ENCODE measurements around the gene ZNF423. TPM values are rescaled to one million over a fixed set of nuclear protein-coding genes. Genes with fewer than 3 reads are reported as not detected.

The ZNF423 gene
- total RNA-seq, 1 donor from 2014 or later: 10.7 TPM

DNA sequence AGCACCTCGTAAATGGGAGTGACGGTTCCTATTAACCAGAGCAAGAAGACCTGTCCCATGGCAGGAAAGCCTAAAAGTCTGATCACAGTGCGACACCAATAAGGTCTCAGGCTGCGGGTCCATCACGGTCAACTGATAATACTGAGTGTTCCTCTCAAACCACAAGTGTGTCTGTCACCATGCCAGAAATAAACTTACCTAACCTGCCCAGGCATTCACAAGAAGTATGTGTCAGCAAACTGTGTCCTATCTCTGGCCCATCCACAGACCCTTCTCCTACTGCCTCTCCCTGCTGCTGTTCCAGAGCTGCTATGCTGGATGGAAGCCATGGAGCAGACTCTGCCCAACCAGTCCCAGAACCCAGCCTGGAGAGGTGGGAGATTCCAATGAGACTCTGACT, 73.5 kb downstream of the ZNF423 start:
- H3K4me3 ChIP-seq: no peak overlapping the region
- ATAC-seq (no peak), DNase-seq (no peak)
- intact Hi-C loops (cut with DNase I): no loop called here
- no peak overlapping the region for H3K27ac ChIP-seq
- H3K36me3 ChIP-seq: no peaks in the 10 kb centered on the region
- H3K9me3 ChIP-seq: no peaks in the 10 kb centered on the region
- TF ChIP-seq, protein P1, sequence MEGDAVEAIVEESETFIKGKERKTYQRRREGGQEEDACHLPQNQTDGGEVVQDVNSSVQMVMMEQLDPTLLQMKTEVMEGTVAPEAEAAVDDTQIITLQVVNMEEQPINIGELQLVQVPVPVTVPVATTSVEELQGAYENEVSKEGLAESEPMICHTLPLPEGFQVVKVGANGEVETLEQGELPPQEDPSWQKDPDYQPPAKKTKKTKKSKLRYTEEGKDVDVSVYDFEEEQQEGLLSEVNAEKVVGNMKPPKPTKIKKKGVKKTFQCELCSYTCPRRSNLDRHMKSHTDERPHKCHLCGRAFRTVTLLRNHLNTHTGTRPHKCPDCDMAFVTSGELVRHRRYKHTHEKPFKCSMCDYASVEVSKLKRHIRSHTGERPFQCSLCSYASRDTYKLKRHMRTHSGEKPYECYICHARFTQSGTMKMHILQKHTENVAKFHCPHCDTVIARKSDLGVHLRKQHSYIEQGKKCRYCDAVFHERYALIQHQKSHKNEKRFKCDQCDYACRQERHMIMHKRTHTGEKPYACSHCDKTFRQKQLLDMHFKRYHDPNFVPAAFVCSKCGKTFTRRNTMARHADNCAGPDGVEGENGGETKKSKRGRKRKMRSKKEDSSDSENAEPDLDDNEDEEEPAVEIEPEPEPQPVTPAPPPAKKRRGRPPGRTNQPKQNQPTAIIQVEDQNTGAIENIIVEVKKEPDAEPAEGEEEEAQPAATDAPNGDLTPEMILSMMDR (IDR thresholded peaks at IDR 0.05): no peak
- no peaks in the 10 kb centered on the region for H3K4me1 ChIP-seq
- no peaks in the 10 kb centered on the region for H3K27me3 ChIP-seq (ENCODE audit: low read depth)

DNA sequence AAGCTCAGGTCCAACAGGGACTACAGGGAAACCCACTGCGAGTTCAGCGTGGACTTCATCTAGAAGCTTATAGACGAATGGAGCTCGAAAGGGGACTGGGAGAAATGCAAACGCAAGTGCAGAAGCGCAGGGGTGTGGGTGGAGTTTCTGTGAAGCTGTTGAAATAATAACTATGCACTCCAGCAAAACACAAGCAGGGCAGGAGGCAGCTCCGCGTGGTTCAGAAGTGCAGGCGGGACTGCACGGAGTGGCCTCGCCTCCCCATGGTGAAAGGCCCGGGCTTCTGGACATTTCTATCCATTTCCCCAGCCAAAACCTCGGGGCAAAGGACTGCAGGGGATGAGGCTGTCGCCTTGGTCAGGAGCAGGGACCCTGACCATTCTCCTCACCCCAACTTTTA, 74.5 kb downstream of the ZNF423 start:
- Histone ChIP-seq H3K4me1 (peaks cover 7% of the 10 kb centered on the region), H3K4me3 (no peak overlapping the region), H3K36me3 (no peaks in the 10 kb centered on the region), H3K9me3 (no peaks in the 10 kb centered on the region), H3K27me3 (ENCODE audit: low read depth) (no peaks in the 10 kb centered on the region), H3K27ac (no peak overlapping the region)
- ATAC-seq (peak in 1 of 2 donors; percentile 32), DNase-seq (no peak)
- intact Hi-C loops (cut with DNase I): no loop called here
- TF ChIP-seq, protein P1 (IDR thresholded peaks at IDR 0.05): no peak

DNA sequence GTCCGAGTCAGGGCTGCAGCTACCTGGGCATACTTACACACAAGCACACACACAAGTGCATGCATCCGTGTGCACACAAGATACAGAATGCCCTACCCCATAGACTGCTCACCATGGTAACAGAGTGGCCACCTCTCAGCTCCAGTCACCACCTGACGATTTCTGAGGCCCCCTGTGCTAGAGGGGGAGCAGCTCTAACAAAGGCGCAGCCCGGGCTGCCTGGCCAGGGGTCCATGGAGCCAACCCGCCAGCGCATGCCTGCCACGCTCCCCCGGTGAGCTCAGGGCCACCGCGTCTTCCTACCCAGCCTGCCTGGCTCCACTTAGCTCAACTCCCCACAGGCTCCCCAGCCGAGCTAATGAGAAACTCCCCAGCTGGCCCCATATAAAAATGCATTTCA, 75.5 kb downstream of the ZNF423 start:
- TF ChIP-seq, protein P1 (IDR thresholded peaks at IDR 0.05): no peak
- DNase-seq (no peak), ATAC-seq (no peak)
- H3K27me3 ChIP-seq (ENCODE audit: low read depth): no peaks in the 10 kb centered on the region
- H3K4me3 ChIP-seq: no peak overlapping the region
- no peak overlapping the region for H3K27ac ChIP-seq
- H3K4me1 ChIP-seq: peaks cover 14% of the 10 kb centered on the region
- no peaks in the 10 kb centered on the region for H3K36me3 ChIP-seq
- H3K9me3 ChIP-seq: no peaks in the 10 kb centered on the region
- intact Hi-C loops (cut with DNase I): no loop called here

GRCh38 chr16:49779979-49780378, 75.9 kb downstream of the ZNF423 start:
- ATAC-seq: no peak

DNA sequence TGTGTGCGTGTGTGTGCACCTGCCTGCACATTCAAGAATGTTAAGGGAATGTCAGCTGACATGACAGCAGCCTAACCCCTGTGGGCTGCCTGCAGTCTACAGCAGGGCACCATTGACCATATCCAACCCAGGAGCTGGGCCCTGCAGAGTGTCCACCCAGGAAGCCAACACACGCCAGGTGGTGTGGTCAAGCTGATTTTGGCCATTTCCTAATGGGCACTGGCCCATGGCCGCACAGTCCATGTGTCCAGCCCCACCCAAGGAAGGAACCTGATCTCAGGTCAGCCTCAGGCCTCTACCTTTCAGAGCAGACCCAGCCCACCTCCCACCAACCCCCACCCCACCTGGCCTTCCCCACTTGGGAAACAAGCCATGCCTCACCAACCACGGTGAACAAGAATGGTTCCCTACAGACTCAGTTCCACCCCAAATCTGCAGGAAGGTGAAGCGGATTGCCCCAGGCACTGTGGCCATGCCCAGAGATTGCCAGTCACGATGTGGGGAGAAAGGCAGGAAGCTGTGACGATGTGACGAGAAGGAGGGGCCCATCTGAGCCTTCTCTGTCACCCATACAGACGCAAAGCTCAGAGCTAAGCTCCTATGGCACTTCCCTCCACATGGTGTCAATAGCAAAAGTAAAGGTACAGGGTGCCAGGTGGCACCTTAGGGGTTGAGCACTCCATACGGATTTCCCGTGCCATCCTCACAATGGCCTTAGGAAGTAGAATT, 77.5 kb downstream of the ZNF423 start:
- intact Hi-C loops (cut with DNase I): no loop called here
- Histone ChIP-seq H3K27ac (no peak overlapping the region), H3K9me3 (no peaks in the 10 kb centered on the region), H3K36me3 (no peaks in the 10 kb centered on the region), H3K4me1 (peaks cover 29% of the 10 kb centered on the region), H3K27me3 (ENCODE audit: low read depth) (no peaks in the 10 kb centered on the region), H3K4me3 (no peak overlapping the region)
- TF ChIP-seq, protein P1 (IDR thresholded peaks at IDR 0.05): no peak
- ATAC-seq (no peak), DNase-seq (no peak)

More at GRCh38 chr16:49779979-49780378, 75.9 kb downstream of the ZNF423 start:
- intact Hi-C loops (cut with DNase I): no loop called here
- DNase-seq: no peak
- Histone ChIP-seq H3K27ac (no peak overlapping the region), H3K4me3 (no peak overlapping the region), H3K4me1 (peaks cover 18% of the 10 kb centered on the region), H3K27me3 (ENCODE audit: low read depth) (no peaks in the 10 kb centered on the region), H3K36me3 (no peaks in the 10 kb centered on the region), H3K9me3 (no peaks in the 10 kb centered on the region)
- TF ChIP-seq, protein P1 (IDR thresholded peaks at IDR 0.05): no peak
